Vagina (tissue), 2 donors: ENCODE data around the gene PSMC3IP. TPM values are rescaled to one million over a fixed set of nuclear protein-coding genes. Genes with fewer than 3 reads are reported as not detected.

Experiments
- DNase-seq, 2 donors: peaks; one replicate each; pipeline ENCODE4 v3.0.0-alpha.2; 2017; ENCODE audit errors: extremely low spot score in 2 of 2
- H3K27ac ChIP-seq: fragments of 200-600 bp; sonication (generic); one replicate; pipeline ENCODE4 v1.5.1; 2019
- H3K27me3 ChIP-seq: fragments of 200-600 bp; sonication (generic); one replicate; pipeline ENCODE4 v1.5.1; 2019
- H3K36me3 ChIP-seq, 2 donors: fragments of 200-600 bp; sonication (generic); one replicate each; pipeline ENCODE4 v1.5.1; 2017 to 2019
- H3K4me1 ChIP-seq: fragments of 200-600 bp; sonication (generic); one replicate; pipeline ENCODE4 v1.5.1; 2019
- H3K4me3 ChIP-seq, 2 donors: fragments of 200-600 bp; sonication (generic); 1 replicate in 1 of 2; 2 replicates in 1 of 2; pipeline ENCODE4 v1.5.1; 2016 to 2019
- H3K9me3 ChIP-seq: fragments of 200-600 bp; sonication (generic); one replicate; pipeline ENCODE4 v1.5.1; 2019
- POLR2A ChIP-seq, 2 donors: fragments of 450-650 bp; IDR thresholded peaks; one replicate each; pipeline ENCODE4 v1.6.1; 2017; ENCODE audit warnings: antibody characterized with exemption in 2 of 2, mild to moderate bottlenecking in 2 of 2, moderate library complexity in 2 of 2
- POLR2AphosphoS5 ChIP-seq, 2 donors: sonication (generic); formaldehyde crosslinking; IDR thresholded peaks; one replicate each; pipeline ENCODE4 v1.9.0; 2017; ENCODE audit warnings: antibody characterized with exemption in 2 of 2, mild to moderate bottlenecking in 2 of 2, low read depth in 1 of 2; ENCODE audit not compliant: insufficient read depth in 1 of 2
- intact Hi-C: fragments of 100-400 bp; cut with DNase I; formaldehyde crosslinking; loops from one replicate; pipeline ENCODE4 v1.15.1; 2023
- total RNA-seq: library from RNA; depleted of rRNA; stranded (reverse); fragments of >200 nt; gene quantifications from one replicate; pipeline ENCODE4 v1.2.3, GENCODE V29; 2016
- TF ChIP-seq, protein P1 (sequence below), 3 experiments: fragments of 450-650 bp in 2 of 3; fragments of 200-600 bp in 1 of 3; sonication (generic) in 1 of 3; IDR thresholded peaks; one replicate each; pipeline ENCODE4 v1.5.1; 2017 to 2019; ENCODE audit warnings: antibody characterized with exemption in 3 of 3, mild to moderate bottlenecking in 2 of 3, moderate library complexity in 2 of 3

Gene PSMC3IP
- total RNA-seq, 1 donor from 2014 or later: 0.98 TPM

DNA sequence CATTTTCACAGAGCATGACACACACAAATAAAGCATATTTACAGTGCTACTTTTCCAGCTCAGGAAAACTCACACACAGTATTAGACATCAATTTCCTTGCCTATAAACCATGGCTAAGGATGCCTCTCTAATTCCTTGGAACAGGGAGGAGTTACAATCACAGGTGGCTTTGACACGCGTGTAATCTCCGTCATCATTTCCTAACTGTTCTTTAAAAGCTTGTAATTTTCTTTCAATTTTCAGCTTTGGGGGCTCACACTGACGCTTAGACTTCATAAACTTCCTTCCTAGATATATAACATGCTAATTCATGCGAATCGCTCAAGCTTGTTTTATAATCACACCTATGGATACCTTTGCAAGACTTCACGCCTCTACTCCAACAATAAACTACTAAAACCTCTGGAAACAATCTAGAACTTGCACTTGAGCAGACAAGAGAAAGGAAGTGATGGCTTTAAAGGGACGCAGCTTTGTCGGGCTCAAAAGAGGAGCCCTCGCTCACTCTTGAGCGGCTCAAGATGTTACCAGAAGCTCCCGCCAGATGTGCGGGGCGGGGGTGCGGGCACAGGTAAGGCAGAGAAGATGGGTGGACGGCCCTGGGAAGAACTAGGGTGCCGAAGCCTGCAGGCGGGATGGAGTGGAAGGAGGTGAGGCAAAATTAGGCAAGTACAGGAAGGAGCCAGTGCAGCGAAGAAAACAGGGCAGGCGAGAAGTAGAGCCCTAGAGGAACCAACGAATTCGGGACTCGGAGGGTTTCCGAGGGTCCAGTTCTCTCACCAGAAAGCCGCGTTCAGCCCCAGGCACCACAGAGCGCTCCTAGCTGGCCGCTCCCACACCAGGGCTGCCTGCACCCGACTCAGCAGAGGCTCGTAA, 31.0 kb upstream of the PSMC3IP start:
- no peak for TF ChIP-seq POLR2A (IDR thresholded peaks at IDR 0.05)
- H3K36me3 ChIP-seq: peaks cover 0 to 16% of the 10 kb centered on the region in 2 donors
- peak overlapping the region; percentile 96 for H3K27ac ChIP-seq
- no peaks in the 10 kb centered on the region for H3K9me3 ChIP-seq
- no peak for DNase-seq
- H3K27me3 ChIP-seq: no peaks in the 10 kb centered on the region
- H3K4me1 ChIP-seq: peaks cover 49% of the 10 kb centered on the region
- peak overlapping the region; percentile 77 to 98 for H3K4me3 ChIP-seq
- intact Hi-C loops: loop anchor here (5.0 kb wide), 1 partner anchor 64 kb away; no protein-coding TSS in a partner anchor

DNA sequence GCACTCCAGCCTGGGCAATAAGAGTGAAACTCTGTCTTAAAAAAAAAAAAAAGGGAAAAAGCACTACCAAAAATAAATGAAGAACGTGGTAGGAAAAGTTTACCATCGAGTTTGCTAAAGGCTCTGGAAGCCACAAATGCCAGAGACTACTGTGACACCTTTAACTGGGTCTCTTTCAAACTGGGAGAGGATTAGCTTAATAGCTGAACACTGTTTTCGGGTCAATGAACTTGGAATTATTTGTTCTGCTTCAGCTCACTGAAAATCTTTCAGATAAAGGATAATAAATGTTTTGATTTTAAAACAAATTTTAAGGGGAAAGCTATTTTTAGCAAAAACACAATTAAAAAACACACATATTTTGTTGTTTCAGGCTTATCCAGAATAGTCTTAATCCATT, 30.2 kb upstream of the PSMC3IP start:
- no peaks in the 10 kb centered on the region for H3K27me3 ChIP-seq
- peaks cover 49% of the 10 kb centered on the region for H3K4me1 ChIP-seq

DNA sequence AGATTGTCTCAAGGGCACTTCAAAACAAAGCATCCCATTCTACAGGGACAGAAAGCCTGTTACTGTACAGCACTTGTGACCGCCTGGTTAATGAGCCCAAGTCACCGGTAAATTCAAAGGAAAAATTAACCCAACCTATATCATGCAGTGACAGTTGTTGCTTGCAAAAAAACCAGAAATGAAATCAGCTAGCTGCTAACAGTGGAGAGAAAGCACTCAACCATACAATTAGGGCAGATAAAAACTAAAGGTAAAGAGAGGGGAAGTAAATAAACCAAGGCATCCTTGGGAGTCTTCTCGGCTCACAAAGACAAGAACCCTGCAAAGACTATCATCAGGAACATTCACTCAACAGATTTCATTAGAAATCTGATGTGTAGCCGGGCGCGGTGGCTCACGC, 25.8 kb upstream of the PSMC3IP start:
- TF ChIP-seq POLR2AphosphoS5 (IDR thresholded peaks at IDR 0.05; ENCODE audit: insufficient read depth in 1 of 2, low read depth in 1 of 2): no peak
- TF ChIP-seq, protein P1, sequence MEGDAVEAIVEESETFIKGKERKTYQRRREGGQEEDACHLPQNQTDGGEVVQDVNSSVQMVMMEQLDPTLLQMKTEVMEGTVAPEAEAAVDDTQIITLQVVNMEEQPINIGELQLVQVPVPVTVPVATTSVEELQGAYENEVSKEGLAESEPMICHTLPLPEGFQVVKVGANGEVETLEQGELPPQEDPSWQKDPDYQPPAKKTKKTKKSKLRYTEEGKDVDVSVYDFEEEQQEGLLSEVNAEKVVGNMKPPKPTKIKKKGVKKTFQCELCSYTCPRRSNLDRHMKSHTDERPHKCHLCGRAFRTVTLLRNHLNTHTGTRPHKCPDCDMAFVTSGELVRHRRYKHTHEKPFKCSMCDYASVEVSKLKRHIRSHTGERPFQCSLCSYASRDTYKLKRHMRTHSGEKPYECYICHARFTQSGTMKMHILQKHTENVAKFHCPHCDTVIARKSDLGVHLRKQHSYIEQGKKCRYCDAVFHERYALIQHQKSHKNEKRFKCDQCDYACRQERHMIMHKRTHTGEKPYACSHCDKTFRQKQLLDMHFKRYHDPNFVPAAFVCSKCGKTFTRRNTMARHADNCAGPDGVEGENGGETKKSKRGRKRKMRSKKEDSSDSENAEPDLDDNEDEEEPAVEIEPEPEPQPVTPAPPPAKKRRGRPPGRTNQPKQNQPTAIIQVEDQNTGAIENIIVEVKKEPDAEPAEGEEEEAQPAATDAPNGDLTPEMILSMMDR (IDR thresholded peaks at IDR 0.05): no peak
- no peak for TF ChIP-seq POLR2A (IDR thresholded peaks at IDR 0.05)
- intact Hi-C loops: no loop called here
- peaks cover 0 to 7% of the 10 kb centered on the region in 2 donors for H3K36me3 ChIP-seq
- H3K27me3 ChIP-seq: no peaks in the 10 kb centered on the region
- H3K27ac ChIP-seq: no peak overlapping the region
- H3K4me1 ChIP-seq: peaks cover 59% of the 10 kb centered on the region
- no peak for DNase-seq
- no peak overlapping the region for H3K4me3 ChIP-seq
- H3K9me3 ChIP-seq: no peaks in the 10 kb centered on the region

More for the DNA sequence above, 30.2 kb upstream of the PSMC3IP start:
- Histone ChIP-seq H3K4me3 (peak overlapping the region; percentile 77 to 98), H3K27ac (peak overlapping the region; percentile 96), H3K9me3 (no peaks in the 10 kb centered on the region), H3K36me3 (peaks cover 0 to 8% of the 10 kb centered on the region in 2 donors)
- no peak for DNase-seq
- TF ChIP-seq, protein P1 (IDR thresholded peaks at IDR 0.05): no peak
- TF ChIP-seq POLR2AphosphoS5 (IDR thresholded peaks at IDR 0.05; ENCODE audit: insufficient read depth in 1 of 2, low read depth in 1 of 2): no peak
- no peak for TF ChIP-seq POLR2A (IDR thresholded peaks at IDR 0.05)
- intact Hi-C loops: loop anchor here (5.0 kb wide), 1 partner anchor 65 kb away; no protein-coding TSS in a partner anchor

DNA sequence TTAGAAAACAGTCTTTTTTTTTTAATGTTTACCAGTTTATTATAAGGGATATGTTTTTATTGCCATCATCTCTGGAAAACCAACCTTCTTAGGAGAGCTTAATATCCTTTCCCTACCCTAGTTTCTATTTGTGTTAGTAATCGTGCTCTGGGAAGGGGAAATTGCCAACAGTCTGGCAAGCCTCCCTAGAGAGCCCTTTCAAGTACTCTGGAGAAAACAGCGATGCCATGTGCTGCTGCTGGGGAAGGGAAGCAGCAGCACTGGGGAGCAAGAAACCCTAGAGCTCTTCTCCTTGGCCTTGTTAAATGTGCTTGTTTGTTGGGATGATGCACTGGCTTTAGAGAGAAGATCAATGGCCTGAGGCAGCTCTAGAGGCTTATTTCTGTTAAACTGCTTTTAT, 21.4 kb upstream of the PSMC3IP start:
- Histone ChIP-seq H3K4me1 (peaks cover 25% of the 10 kb centered on the region), H3K27me3 (no peaks in the 10 kb centered on the region), H3K9me3 (no peaks in the 10 kb centered on the region), H3K27ac (no peak overlapping the region), H3K4me3 (no peak overlapping the region), H3K36me3 (peaks cover 0 to 7% of the 10 kb centered on the region in 2 donors)
- intact Hi-C loops: no loop called here
- no peak for DNase-seq
- TF ChIP-seq, protein P1 (IDR thresholded peaks at IDR 0.05): no peak
- TF ChIP-seq POLR2A (IDR thresholded peaks at IDR 0.05): no peak
- TF ChIP-seq POLR2AphosphoS5 (IDR thresholded peaks at IDR 0.05; ENCODE audit: insufficient read depth in 1 of 2, low read depth in 1 of 2): no peak

DNA sequence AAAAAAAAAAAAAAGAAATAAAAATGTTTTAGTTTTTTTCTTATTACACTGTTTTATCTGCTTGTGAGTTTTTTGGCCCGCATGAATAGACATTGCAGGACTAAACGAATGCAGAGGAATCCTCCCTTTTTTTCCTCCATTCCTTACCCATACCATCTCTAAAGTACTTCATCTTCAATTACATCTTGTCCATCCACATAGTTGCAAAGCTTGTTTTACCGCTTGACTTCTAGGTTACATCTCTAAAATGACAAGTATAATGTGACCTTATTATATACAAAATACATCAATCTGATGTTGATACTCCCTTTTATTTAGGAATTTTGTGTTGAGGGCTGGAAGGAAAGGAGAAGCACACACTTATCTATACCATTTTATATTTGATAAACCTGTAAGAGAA, 18.9 kb upstream of the PSMC3IP start:
- TF ChIP-seq POLR2AphosphoS5 (IDR thresholded peaks at IDR 0.05; ENCODE audit: insufficient read depth in 1 of 2, low read depth in 1 of 2) (no peak), POLR2A (IDR thresholded peaks at IDR 0.05) (no peak)
- TF ChIP-seq, protein P1 (IDR thresholded peaks at IDR 0.05): no peak
- H3K4me3 ChIP-seq: no peak overlapping the region
- no peak overlapping the region for H3K27ac ChIP-seq
- H3K9me3 ChIP-seq: no peaks in the 10 kb centered on the region
- no peak for DNase-seq
- no peaks in the 10 kb centered on the region for H3K27me3 ChIP-seq
- intact Hi-C loops: no loop called here
- peaks cover 19% of the 10 kb centered on the region for H3K4me1 ChIP-seq
- peaks cover 0 to 15% of the 10 kb centered on the region in 2 donors for H3K36me3 ChIP-seq
